ENCODE data around the gene RCAN2. TPM values are rescaled to one million over a fixed set of nuclear protein-coding genes. Genes with fewer than 3 reads are reported as not detected.

The RCAN2 gene
- total and polyA plus RNA-seq, 4 donors, result 4.5 to 16.7 (median 4.8) TPM

- no peaks in the 10 kb centered on the region for H3K9me3 ChIP-seq (ENCODE audit: control insufficient read depth in 4 of 4, insufficient read depth in 3 of 4, low read length in 3 of 4)
- no peak overlapping the region for H3K4me3 ChIP-seq
- DNase-seq (no peak), ATAC-seq (ENCODE audit: insufficient read depth, low FRiP score) (no peak)
- no peak overlapping the region for H3K27ac ChIP-seq (ENCODE audit: low read depth in 1 of 2, low read length in 1 of 2)
- 83 to 86% methylated on average over 5 of the region's 5 CpGs for WGBS, 2 donors
- no peaks in the 10 kb centered on the region for H3K27me3 ChIP-seq (ENCODE audit: control insufficient read depth in 3 of 3, insufficient read depth in 3 of 3, low read length in 2 of 3)
- H3K36me3 ChIP-seq (ENCODE audit: control insufficient read depth in 4 of 4, insufficient read depth in 4 of 4, low read length in 4 of 4), result no peaks in the 10 kb centered on the region
- peaks cover 0 to 37% (median 5%) of the 10 kb centered on the region in 5 donors for H3K4me1 ChIP-seq (ENCODE audit: control insufficient read depth in 5 of 5, insufficient read depth in 5 of 5, low read length in 5 of 5)
- TF ChIP-seq, protein P1, sequence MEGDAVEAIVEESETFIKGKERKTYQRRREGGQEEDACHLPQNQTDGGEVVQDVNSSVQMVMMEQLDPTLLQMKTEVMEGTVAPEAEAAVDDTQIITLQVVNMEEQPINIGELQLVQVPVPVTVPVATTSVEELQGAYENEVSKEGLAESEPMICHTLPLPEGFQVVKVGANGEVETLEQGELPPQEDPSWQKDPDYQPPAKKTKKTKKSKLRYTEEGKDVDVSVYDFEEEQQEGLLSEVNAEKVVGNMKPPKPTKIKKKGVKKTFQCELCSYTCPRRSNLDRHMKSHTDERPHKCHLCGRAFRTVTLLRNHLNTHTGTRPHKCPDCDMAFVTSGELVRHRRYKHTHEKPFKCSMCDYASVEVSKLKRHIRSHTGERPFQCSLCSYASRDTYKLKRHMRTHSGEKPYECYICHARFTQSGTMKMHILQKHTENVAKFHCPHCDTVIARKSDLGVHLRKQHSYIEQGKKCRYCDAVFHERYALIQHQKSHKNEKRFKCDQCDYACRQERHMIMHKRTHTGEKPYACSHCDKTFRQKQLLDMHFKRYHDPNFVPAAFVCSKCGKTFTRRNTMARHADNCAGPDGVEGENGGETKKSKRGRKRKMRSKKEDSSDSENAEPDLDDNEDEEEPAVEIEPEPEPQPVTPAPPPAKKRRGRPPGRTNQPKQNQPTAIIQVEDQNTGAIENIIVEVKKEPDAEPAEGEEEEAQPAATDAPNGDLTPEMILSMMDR (IDR thresholded peaks at IDR 0.05; ENCODE audit: control extremely low read depth, extremely low read depth), result no peak
- no peak overlapping the region for H3K9ac ChIP-seq (ENCODE audit: insufficient read depth in 1 of 2, low read length in 2 of 2)
Observed at GRCh38 chr6:46356543-46356942, 134.7 kb downstream of the RCAN2 start.

DNA sequence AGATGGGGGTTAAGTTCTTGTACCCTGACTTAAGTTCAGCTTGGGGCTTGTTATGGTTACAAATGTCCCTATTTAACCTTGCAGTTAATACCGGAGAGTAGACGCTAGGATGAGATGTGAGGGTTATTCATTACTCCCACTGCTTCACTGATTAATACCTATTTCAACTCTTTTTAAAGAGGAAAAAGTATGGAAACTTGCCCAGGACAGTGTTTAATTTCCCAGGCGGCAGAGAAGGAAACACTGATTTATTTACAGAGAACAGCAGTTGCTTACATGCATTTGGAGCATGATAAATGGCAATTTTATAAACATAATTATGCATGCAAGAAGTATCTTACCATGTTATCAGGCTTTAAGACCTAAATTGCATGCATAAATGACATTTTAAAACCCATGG is 137.7 kb downstream of the RCAN2 start:
- no peak overlapping the region for H3K9ac ChIP-seq (ENCODE audit: insufficient read depth in 1 of 2, low read length in 2 of 2)
- H3K27me3 ChIP-seq (ENCODE audit: control insufficient read depth in 3 of 3, insufficient read depth in 3 of 3, low read length in 2 of 3), result no peaks in the 10 kb centered on the region
- ATAC-seq (ENCODE audit: insufficient read depth, low FRiP score) (no peak), DNase-seq (peak in 2 of 3 donors; percentile 56 to 62)
- H3K36me3 ChIP-seq (ENCODE audit: control insufficient read depth in 4 of 4, insufficient read depth in 4 of 4, low read length in 4 of 4), result no peaks in the 10 kb centered on the region
- H3K27ac ChIP-seq (ENCODE audit: low read depth in 1 of 2, low read length in 1 of 2), result no peak overlapping the region
- H3K4me3 ChIP-seq, result no peak overlapping the region
- no peaks in the 10 kb centered on the region for H3K9me3 ChIP-seq (ENCODE audit: control insufficient read depth in 4 of 4, insufficient read depth in 3 of 4, low read length in 3 of 4)
- peaks cover 0 to 40% (median 5%) of the 10 kb centered on the region in 5 donors for H3K4me1 ChIP-seq (ENCODE audit: control insufficient read depth in 5 of 5, insufficient read depth in 5 of 5, low read length in 5 of 5)
- 57 to 72% methylated on average over 3 of the region's 3 CpGs for WGBS, 2 donors
- TF ChIP-seq, protein P1 (IDR thresholded peaks at IDR 0.05; ENCODE audit: control extremely low read depth, extremely low read depth), result no peak

DNA sequence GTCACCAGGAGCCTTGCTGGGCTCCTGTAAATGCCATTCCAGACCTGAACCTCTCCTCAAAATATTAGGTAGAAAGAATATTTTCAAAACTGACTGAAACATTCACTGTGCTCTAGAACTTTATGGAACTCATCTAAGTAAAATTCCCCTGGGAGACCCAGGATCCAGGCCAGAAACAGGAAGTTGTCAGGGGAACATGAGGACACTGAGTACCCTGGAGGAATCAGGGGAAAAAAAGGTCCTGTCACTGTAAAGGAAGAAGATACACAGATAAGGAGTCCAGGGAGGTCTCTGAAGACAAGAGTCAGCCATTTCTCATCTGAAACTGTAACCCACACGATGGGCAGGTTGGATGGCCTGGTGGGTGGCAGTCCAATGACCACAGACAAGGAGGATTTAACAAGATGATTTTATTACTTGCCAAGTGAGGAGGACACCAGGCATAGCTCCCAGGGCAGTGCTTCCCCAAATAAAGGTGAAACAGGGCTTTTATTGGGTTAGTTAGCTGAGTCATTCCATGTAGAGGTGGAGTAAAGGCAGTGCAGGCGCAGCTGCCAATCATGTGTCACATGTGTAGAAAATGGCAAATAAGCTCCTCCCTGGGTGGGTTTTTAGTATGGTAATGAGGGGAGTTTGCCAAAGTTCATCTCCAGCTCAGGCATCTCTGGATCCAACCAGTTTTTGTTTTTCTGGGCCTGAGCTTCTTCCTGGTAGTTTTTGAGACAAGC is 138.5 kb downstream of the RCAN2 start:
- ATAC-seq (ENCODE audit: insufficient read depth, low FRiP score), result no peak
- H3K27me3 ChIP-seq (ENCODE audit: control insufficient read depth in 3 of 3, insufficient read depth in 3 of 3, low read length in 2 of 3), result no peaks in the 10 kb centered on the region
- no peak overlapping the region for H3K9ac ChIP-seq (ENCODE audit: insufficient read depth in 1 of 2, low read length in 2 of 2)
- WGBS, 2 donors, result 87 to 91% methylated on average over 2 of the region's 2 CpGs
- H3K9me3 ChIP-seq (ENCODE audit: control insufficient read depth in 4 of 4, insufficient read depth in 3 of 4, low read length in 3 of 4), result no peaks in the 10 kb centered on the region
- peak overlapping the region in 1 of 2 donors; percentile 68 for H3K27ac ChIP-seq (ENCODE audit: low read depth in 1 of 2, low read length in 1 of 2)
- no peak overlapping the region for H3K4me3 ChIP-seq
- peak in 1 of 3 donors; percentile 17 for DNase-seq
- H3K4me1 ChIP-seq (ENCODE audit: control insufficient read depth in 5 of 5, insufficient read depth in 5 of 5, low read length in 5 of 5), result peaks cover 0 to 38% (median 5%) of the 10 kb centered on the region in 5 donors
- TF ChIP-seq, protein P1 (IDR thresholded peaks at IDR 0.05; ENCODE audit: control extremely low read depth, extremely low read depth), result no peak
- H3K36me3 ChIP-seq (ENCODE audit: control insufficient read depth in 4 of 4, insufficient read depth in 4 of 4, low read length in 4 of 4), result no peaks in the 10 kb centered on the region
